OCI-LY1 (cell line): ENCODE measurements around the gene FMR1.

Source experiments
- H2AFZ ChIP-seq: fragments of 200-600 bp; sonication (generic), shearing (Covaris generic); 2 replicates; pipeline ENCODE4 v1.6.0; 2014; ENCODE audit warnings: antibody characterized with exemption, mild to moderate bottlenecking, low read length
- H3F3A ChIP-seq: fragments of 200-600 bp; sonication (generic), shearing (Covaris generic); 2 replicates; pipeline ENCODE4 v1.6.0; 2014; ENCODE audit warnings: mild to moderate bottlenecking, antibody characterized with exemption, low read length, moderate library complexity; ENCODE audit not compliant: insufficient read depth
- H3K27ac ChIP-seq: fragments of 200-600 bp; sonication (generic); 2 replicates; pipeline ENCODE4 v1.5.1; 2014; ENCODE audit warnings: low read length, mixed run types, mild to moderate bottlenecking, low read depth; ENCODE audit not compliant: poor library complexity, severe bottlenecking
- H3K27me3 ChIP-seq: fragments of 200-600 bp; sonication (generic); 2 replicates; pipeline ENCODE4 v1.6.0; 2014; ENCODE audit warnings: antibody characterized with exemption, mild to moderate bottlenecking, low read length, moderate library complexity; ENCODE audit not compliant: insufficient read depth
- H3K36me3 ChIP-seq: fragments of 200-600 bp; sonication (generic); 2 replicates; pipeline ENCODE4 v1.6.1; 2014; ENCODE audit warnings: mild to moderate bottlenecking, antibody characterized with exemption, low read length, moderate library complexity, mixed read lengths; ENCODE audit not compliant: insufficient read depth
- H3K4me1 ChIP-seq: fragments of 200-600 bp; sonication (generic); 2 replicates; pipeline ENCODE4 v1.5.1; 2014; ENCODE audit warnings: mild to moderate bottlenecking, low read length, moderate library complexity; ENCODE audit not compliant: insufficient read depth, severe bottlenecking
- H3K4me2 ChIP-seq: fragments of 200-600 bp; sonication (generic), shearing (Covaris generic); 2 replicates; pipeline ENCODE4 v1.6.1; 2014; ENCODE audit warnings: low read length
- H3K4me3 ChIP-seq: fragments of 200-600 bp; sonication (generic); 2 replicates; pipeline ENCODE4 v1.5.1; 2014; ENCODE audit warnings: low read length, low read depth, mild to moderate bottlenecking, mixed read lengths; ENCODE audit not compliant: poor library complexity, severe bottlenecking
- H3K79me2 ChIP-seq: fragments of 200-600 bp; shearing (Covaris generic); 2 replicates; pipeline ENCODE4 v1.6.1; 2016; ENCODE audit warnings: mixed run types, low read length, mixed read lengths; ENCODE audit not compliant: insufficient read depth
- H3K9ac ChIP-seq: fragments of 200-600 bp; sonication (generic), shearing (Covaris generic); 2 replicates; pipeline ENCODE4 v1.6.1; 2014; ENCODE audit warnings: mild to moderate bottlenecking, low read length, mixed read lengths
- H3K9me2 ChIP-seq: fragments of 200-600 bp; sonication (generic), shearing (Covaris generic); 2 replicates; pipeline ENCODE4 v1.6.1; 2014; ENCODE audit warnings: low read depth, mild to moderate bottlenecking, low read length, mixed read lengths
- H3K9me3 ChIP-seq: fragments of 200-600 bp; shearing (Covaris generic); 2 replicates; pipeline ENCODE4 v1.6.1; 2014; ENCODE audit warnings: low read length, mixed read lengths
- H4K20me1 ChIP-seq: fragments of 200-600 bp; sonication (generic), shearing (Covaris generic); 2 replicates; pipeline ENCODE4 v1.6.0; 2016; ENCODE audit warnings: mild to moderate bottlenecking, low read length; ENCODE audit not compliant: insufficient read depth
- EZH2 ChIP-seq: fragments of 200-600 bp; sonication (generic), shearing (Covaris generic); IDR thresholded peaks from 2 replicates; pipeline ENCODE4 v1.8.0; 2017; ENCODE audit warnings: borderline replicate concordance, mixed run types, mild to moderate bottlenecking, antibody characterized with exemption, low read length, moderate library complexity, mixed read lengths
- TF ChIP-seq, protein P1 (sequence below): fragments of 200-600 bp; sonication (generic), shearing (Covaris generic); IDR thresholded peaks from 2 replicates; pipeline ENCODE4 v1.5.1; 2017; ENCODE audit warnings: mild to moderate bottlenecking, antibody characterized with exemption, low read length, moderate library complexity, mixed read lengths

The FMR1 gene

DNA sequence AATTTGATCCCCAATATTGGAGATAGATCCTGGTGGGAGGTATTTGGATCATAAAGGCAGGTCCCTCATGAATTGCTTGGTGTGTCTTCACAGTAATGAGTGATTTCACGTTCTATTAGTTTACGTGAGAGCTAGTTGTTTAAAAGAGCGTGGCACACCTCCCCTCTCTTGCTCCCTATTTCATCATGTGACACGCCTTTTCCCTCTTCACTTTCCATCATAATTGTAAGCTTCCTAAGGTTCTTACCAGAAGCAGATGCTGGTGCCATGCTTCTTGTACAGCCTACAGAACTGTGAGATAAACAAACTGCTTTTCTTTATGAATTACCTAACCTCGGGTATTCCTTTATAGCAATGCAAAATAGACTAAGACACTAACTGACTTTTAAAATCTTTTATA is 34.0 kb upstream of the FMR1 start:
- no peak overlapping the region for H3K9ac ChIP-seq
- H2AFZ ChIP-seq = no peak overlapping the region
- no peak overlapping the region for H3K4me3 ChIP-seq
- no peaks in the 10 kb centered on the region for H3F3A ChIP-seq
- H4K20me1 ChIP-seq = no peaks in the 10 kb centered on the region
- H3K4me1 ChIP-seq = peaks cover 19% of the 10 kb centered on the region
- H3K27ac ChIP-seq = no peak overlapping the region
- no peaks in the 10 kb centered on the region for H3K79me2 ChIP-seq
- no peaks in the 10 kb centered on the region for H3K27me3 ChIP-seq
- H3K9me3 ChIP-seq = no peaks in the 10 kb centered on the region
- no peaks in the 10 kb centered on the region for H3K9me2 ChIP-seq
- H3K4me2 ChIP-seq = no peak overlapping the region; the same call in 1 of the 2 replicates
- no peak for TF ChIP-seq EZH2
- TF ChIP-seq, protein P1, sequence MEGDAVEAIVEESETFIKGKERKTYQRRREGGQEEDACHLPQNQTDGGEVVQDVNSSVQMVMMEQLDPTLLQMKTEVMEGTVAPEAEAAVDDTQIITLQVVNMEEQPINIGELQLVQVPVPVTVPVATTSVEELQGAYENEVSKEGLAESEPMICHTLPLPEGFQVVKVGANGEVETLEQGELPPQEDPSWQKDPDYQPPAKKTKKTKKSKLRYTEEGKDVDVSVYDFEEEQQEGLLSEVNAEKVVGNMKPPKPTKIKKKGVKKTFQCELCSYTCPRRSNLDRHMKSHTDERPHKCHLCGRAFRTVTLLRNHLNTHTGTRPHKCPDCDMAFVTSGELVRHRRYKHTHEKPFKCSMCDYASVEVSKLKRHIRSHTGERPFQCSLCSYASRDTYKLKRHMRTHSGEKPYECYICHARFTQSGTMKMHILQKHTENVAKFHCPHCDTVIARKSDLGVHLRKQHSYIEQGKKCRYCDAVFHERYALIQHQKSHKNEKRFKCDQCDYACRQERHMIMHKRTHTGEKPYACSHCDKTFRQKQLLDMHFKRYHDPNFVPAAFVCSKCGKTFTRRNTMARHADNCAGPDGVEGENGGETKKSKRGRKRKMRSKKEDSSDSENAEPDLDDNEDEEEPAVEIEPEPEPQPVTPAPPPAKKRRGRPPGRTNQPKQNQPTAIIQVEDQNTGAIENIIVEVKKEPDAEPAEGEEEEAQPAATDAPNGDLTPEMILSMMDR = no peak
- H3K36me3 ChIP-seq = no peaks in the 10 kb centered on the region

DNA sequence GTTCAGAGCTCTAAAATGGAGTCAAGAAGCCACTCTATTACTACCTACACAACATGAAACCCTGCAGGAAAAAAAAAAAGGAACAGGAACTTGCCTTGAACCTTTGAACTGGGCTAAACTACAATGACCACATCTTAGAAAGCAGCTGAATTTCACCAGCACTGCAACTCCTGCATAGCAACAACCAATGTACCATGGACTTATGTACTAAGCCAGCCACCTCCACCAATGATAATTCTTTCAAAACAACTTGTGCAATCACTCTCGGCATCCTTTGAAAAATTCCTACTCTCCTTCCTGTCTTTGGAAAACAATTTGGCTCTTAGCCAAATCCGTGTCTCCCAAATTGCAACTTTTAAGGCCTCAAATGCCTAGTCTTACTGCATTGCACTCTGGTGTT is 26.8 kb upstream of the FMR1 start:
- no peak for TF ChIP-seq EZH2
- TF ChIP-seq, protein P1 = no peak
- H3K4me3 ChIP-seq = no peak overlapping the region
- H3F3A ChIP-seq = no peaks in the 10 kb centered on the region
- H3K4me2 ChIP-seq = no peak overlapping the region
- H3K9ac ChIP-seq = no peak overlapping the region
- no peaks in the 10 kb centered on the region for H3K36me3 ChIP-seq
- no peak overlapping the region for H2AFZ ChIP-seq
- H4K20me1 ChIP-seq = no peaks in the 10 kb centered on the region
- no peak overlapping the region for H3K27ac ChIP-seq
- H3K27me3 ChIP-seq = no peaks in the 10 kb centered on the region
- H3K79me2 ChIP-seq = no peaks in the 10 kb centered on the region
- H3K4me1 ChIP-seq = no peaks in the 10 kb centered on the region
- no peaks in the 10 kb centered on the region for H3K9me2 ChIP-seq
- no peaks in the 10 kb centered on the region for H3K9me3 ChIP-seq

DNA sequence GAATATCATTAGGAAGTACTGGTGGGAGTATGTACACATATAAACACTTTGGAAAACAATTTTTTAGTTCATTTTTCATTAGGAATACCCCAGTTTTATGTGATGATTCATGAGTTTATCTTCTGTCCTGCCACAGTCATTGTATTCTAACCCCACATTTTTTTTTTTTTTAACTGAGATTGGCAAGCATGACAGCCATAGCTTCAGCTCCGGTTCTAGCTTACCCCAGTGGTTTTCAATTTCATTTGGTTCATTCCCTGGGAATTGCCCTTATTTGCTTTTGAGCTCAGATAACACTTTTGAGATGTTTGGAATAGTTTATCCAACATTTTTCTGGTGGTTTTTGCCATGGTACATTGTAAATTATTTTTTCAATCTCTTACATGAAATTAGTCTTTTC is 21.0 kb upstream of the FMR1 start:
- TF ChIP-seq, protein P1 = no peak
- no peak for TF ChIP-seq EZH2
- Histone ChIP-seq H3K27ac (no peak overlapping the region), H3F3A (no peaks in the 10 kb centered on the region), H2AFZ (no peak overlapping the region), H3K4me3 (no peak overlapping the region), H3K9me2 (no peaks in the 10 kb centered on the region), H3K4me2 (no peak overlapping the region), H3K9me3 (no peaks in the 10 kb centered on the region), H3K79me2 (no peaks in the 10 kb centered on the region), H3K27me3 (no peaks in the 10 kb centered on the region), H4K20me1 (no peaks in the 10 kb centered on the region), H3K4me1 (peaks cover 11% of the 10 kb centered on the region), H3K36me3 (no peaks in the 10 kb centered on the region), H3K9ac (no peak overlapping the region)
